HL-60 (cell line): ENCODE measurements around the gene ROR2.

Experiments
- CTCF ChIP-seq: IDR thresholded peaks from one replicate; pipeline ENCODE4 v1.5.1; 2011; ENCODE audit warnings: low read length, control low read depth, inconsistent platforms; ENCODE audit not compliant: insufficient read depth
- GABPA ChIP-seq: IDR thresholded peaks from 2 replicates; pipeline ENCODE4 v1.6.1; 2012; ENCODE audit warnings: low read depth
- POLR2AphosphoS5 ChIP-seq: IDR thresholded peaks from 2 replicates; pipeline ENCODE4 v1.6.1; 2012; ENCODE audit warnings: low read depth
- REST ChIP-seq: IDR thresholded peaks from 2 replicates; pipeline ENCODE4 v1.6.1; 2012; ENCODE audit warnings: low read depth; ENCODE audit not compliant: insufficient replicate concordance

- TF ChIP-seq CTCF (no peak), POLR2AphosphoS5 (no peak), GABPA (no peak), REST (no peak)
These were observed 379.0 kb downstream of the ROR2 start for GRCh38 chr9:91571036-91571435.
